ENCODE data around the gene INPP5A.

Gene INPP5A

DNA sequence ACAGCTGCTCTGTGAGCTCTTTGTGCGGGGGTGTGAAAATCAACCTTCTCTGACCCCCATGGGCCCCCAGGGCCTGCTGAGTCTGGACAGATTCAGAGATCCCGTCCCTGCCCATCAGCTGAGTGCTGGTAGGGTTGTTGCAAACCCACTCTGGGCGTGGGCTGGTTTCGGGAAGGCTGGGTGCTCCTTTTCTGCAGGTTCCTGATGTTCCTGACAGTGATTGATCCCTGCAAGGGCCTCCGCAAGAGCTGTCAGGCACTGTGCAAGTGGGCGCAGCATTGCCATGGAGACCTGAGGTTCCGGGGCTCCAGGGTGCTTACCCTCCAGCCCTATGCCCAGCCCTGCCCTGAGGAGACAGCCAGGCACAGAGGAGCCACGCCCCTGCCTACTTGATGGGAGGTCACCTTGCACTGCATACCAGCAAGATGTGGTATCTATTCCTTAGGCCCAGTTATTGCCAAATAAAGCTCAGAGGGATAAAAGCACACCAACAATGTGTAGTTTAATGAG lies 44.3 kb upstream of the INPP5A start:
- TF ChIP-seq, protein P1, sequence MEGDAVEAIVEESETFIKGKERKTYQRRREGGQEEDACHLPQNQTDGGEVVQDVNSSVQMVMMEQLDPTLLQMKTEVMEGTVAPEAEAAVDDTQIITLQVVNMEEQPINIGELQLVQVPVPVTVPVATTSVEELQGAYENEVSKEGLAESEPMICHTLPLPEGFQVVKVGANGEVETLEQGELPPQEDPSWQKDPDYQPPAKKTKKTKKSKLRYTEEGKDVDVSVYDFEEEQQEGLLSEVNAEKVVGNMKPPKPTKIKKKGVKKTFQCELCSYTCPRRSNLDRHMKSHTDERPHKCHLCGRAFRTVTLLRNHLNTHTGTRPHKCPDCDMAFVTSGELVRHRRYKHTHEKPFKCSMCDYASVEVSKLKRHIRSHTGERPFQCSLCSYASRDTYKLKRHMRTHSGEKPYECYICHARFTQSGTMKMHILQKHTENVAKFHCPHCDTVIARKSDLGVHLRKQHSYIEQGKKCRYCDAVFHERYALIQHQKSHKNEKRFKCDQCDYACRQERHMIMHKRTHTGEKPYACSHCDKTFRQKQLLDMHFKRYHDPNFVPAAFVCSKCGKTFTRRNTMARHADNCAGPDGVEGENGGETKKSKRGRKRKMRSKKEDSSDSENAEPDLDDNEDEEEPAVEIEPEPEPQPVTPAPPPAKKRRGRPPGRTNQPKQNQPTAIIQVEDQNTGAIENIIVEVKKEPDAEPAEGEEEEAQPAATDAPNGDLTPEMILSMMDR (IDR thresholded peaks at IDR 0.05; ENCODE audit: borderline replicate concordance, control extremely low read depth, extremely low read depth, insufficient read depth, missing control alignments), result no peak
- no peak for DNase-seq (ENCODE audit: low spot score)
- in situ Hi-C loops (cut with MboI; ENCODE audit: low sequenced_read_pairs, unreplicated experiment), result no loop called here

DNA sequence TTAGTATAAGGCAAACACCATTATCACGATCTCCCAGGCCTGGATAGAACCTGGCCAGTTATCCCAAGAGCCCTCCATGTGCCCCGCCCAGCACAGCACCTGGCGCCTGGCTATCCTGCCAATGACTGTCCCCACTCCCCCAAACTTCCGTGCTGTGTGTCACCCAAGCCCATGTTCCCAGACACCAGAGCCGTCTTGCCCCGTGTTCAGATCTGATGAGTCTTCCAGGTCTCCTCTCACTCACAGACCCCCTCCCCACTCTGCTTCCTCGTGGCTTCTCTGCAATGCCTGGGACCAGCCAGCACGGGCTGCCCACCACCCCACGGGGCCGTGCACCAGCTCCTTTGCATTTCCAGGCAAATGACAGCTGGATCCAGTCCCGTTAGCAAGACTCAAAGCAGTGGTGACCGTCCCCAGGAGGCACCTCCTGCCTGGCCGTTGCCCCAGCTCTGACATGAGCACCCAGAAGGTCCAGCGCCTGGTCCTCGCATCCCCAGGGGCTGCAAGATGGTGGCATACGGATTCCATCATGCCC lies 43.8 kb upstream of the INPP5A start:
- no peak for DNase-seq (ENCODE audit: low spot score)
- in situ Hi-C loops (cut with MboI; ENCODE audit: low sequenced_read_pairs, unreplicated experiment), result no loop called here
- TF ChIP-seq, protein P1 (IDR thresholded peaks at IDR 0.05; ENCODE audit: borderline replicate concordance, control extremely low read depth, extremely low read depth, insufficient read depth, missing control alignments), result no peak

DNA sequence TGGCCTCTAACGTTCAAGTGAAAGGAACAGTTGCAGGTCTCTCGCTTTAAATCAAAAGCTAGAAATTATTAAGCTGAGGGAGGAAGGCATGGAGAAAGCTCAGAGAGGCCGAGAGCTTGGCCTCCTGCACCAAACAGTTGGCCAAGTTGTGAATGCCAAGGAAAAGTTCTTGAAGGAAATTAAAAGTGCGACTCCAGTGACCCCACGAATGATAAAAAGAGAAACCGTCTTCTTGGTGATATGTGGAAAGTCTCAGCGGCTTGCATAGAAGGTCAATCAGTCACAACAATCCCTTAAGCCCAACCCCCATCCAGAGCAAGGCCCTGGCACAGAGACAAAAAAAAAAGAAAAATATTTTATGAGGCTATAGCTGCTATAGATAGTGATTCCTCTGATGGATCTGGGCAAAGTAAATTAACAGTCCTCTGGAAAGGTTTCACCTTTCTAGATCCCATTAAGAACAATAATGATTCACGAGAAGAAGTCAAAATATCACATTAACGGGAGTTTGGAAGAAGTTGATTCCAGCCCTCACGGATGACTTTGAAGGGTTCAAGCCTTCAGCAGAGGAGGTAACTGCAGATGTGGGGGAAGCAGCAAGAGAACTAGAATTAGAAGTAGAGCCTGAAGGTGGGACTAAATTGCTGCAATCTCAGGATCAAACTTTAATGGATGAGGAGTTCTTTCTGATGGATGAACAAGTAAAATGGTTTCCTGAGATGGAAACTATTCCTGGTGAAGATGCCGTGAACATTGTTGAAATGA lies 42.5 kb upstream of the INPP5A start:
- DNase-seq (ENCODE audit: low spot score), result no peak
- TF ChIP-seq, protein P1 (IDR thresholded peaks at IDR 0.05; ENCODE audit: borderline replicate concordance, control extremely low read depth, extremely low read depth, insufficient read depth, missing control alignments), result no peak
- in situ Hi-C loops (cut with MboI; ENCODE audit: low sequenced_read_pairs, unreplicated experiment), result no loop called here

- in situ Hi-C loops (cut with MboI; ENCODE audit: low sequenced_read_pairs, unreplicated experiment), result no loop called here
- DNase-seq (ENCODE audit: low spot score), result no peak
Measured at GRCh38 chr10:132496360-132497062, 41.1 kb upstream of the INPP5A start.

GRCh38 chr10:132497063-132497680 lies 40.4 kb upstream of the INPP5A start:
- TF ChIP-seq, protein P1 (IDR thresholded peaks at IDR 0.05; ENCODE audit: borderline replicate concordance, control extremely low read depth, extremely low read depth, insufficient read depth, missing control alignments), result no peak
- no peak for DNase-seq (ENCODE audit: low spot score)
- in situ Hi-C loops (cut with MboI; ENCODE audit: low sequenced_read_pairs, unreplicated experiment), result no loop called here

More at GRCh38 chr10:132496360-132497062, 41.1 kb upstream of the INPP5A start:
- TF ChIP-seq, protein P1 (IDR thresholded peaks at IDR 0.05; ENCODE audit: borderline replicate concordance, control extremely low read depth, extremely low read depth, insufficient read depth, missing control alignments), result no peak

GRCh38 chr10:132497861-132498561 lies 39.6 kb upstream of the INPP5A start:
- DNase-seq (ENCODE audit: low spot score), result no peak
- in situ Hi-C loops (cut with MboI; ENCODE audit: low sequenced_read_pairs, unreplicated experiment), result no loop called here
- TF ChIP-seq, protein P1 (IDR thresholded peaks at IDR 0.05; ENCODE audit: borderline replicate concordance, control extremely low read depth, extremely low read depth, insufficient read depth, missing control alignments), result no peak

Data from GM13976 (cell line).